Panc1 (cell line): Measurements from ENCODE around the gene RMND5B.

Experiments used
- POLR2AphosphoS5 ChIP-seq: IDR thresholded peaks from 2 replicates; pipeline ENCODE4 v1.6.1; 2012; ENCODE audit warnings: mild to moderate bottlenecking, low read depth, low read length, moderate library complexity
- SIN3A ChIP-seq: IDR thresholded peaks from 2 replicates; pipeline ENCODE4 v1.6.1; 2012; ENCODE audit warnings: low read depth, mild to moderate bottlenecking, low read length, moderate library complexity, borderline replicate concordance; ENCODE audit not compliant: insufficient read depth
- TF ChIP-seq, protein P1 (sequence below): fragments of 450-650 bp; IDR thresholded peaks from 2 replicates; pipeline ENCODE4 v1.5.1; 2017; ENCODE audit warnings: mild to moderate bottlenecking
- TF ChIP-seq, protein P2 (sequence below), 2 experiments: IDR thresholded peaks; 2 replicates each; pipeline ENCODE4 v1.6.1; 2011 to 2012; ENCODE audit warnings: low read depth in 2 of 2, control low read depth in 1 of 2, low read length in 1 of 2, mild to moderate bottlenecking in 1 of 2, moderate library complexity in 1 of 2; ENCODE audit not compliant: insufficient read depth in 1 of 2

DNA sequence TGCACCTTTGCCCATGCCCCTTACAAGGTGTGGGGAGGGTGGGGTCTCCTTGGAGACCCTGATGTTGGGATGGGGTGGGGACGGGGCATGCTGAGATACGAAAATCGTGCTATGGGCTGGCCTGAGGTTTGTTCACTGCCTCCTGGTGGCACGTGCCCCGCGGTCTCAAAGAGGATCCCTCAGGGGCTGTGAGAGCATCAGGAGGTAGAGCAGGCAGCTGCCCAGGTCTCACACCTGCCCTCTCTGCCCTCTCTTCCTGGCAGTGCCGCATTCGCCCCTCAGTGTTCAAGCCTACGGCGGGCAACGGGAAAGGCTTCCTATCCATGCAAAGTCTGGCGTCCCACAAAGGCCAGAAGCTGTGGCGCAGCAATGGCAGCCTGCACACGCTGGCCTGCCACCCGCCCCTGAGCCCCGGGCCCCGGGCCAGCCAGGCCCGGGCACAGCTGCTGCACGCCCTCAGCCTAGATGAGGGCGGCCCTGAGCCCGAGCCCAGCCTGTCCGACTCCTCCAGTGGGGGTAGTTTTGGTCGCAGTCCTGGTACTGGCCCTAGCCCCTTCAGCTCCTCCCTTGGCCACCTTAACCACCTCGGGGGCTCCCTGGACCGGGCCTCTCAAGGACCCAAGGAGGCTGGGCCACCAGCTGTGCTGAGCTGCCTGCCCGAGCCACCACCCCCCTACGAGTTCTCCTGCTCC, 10.8 kb upstream of the RMND5B start:
- TF ChIP-seq, protein P1, sequence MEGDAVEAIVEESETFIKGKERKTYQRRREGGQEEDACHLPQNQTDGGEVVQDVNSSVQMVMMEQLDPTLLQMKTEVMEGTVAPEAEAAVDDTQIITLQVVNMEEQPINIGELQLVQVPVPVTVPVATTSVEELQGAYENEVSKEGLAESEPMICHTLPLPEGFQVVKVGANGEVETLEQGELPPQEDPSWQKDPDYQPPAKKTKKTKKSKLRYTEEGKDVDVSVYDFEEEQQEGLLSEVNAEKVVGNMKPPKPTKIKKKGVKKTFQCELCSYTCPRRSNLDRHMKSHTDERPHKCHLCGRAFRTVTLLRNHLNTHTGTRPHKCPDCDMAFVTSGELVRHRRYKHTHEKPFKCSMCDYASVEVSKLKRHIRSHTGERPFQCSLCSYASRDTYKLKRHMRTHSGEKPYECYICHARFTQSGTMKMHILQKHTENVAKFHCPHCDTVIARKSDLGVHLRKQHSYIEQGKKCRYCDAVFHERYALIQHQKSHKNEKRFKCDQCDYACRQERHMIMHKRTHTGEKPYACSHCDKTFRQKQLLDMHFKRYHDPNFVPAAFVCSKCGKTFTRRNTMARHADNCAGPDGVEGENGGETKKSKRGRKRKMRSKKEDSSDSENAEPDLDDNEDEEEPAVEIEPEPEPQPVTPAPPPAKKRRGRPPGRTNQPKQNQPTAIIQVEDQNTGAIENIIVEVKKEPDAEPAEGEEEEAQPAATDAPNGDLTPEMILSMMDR = no peak
- TF ChIP-seq POLR2AphosphoS5 (no peak), SIN3A (no peak)
- TF ChIP-seq, protein P2, sequence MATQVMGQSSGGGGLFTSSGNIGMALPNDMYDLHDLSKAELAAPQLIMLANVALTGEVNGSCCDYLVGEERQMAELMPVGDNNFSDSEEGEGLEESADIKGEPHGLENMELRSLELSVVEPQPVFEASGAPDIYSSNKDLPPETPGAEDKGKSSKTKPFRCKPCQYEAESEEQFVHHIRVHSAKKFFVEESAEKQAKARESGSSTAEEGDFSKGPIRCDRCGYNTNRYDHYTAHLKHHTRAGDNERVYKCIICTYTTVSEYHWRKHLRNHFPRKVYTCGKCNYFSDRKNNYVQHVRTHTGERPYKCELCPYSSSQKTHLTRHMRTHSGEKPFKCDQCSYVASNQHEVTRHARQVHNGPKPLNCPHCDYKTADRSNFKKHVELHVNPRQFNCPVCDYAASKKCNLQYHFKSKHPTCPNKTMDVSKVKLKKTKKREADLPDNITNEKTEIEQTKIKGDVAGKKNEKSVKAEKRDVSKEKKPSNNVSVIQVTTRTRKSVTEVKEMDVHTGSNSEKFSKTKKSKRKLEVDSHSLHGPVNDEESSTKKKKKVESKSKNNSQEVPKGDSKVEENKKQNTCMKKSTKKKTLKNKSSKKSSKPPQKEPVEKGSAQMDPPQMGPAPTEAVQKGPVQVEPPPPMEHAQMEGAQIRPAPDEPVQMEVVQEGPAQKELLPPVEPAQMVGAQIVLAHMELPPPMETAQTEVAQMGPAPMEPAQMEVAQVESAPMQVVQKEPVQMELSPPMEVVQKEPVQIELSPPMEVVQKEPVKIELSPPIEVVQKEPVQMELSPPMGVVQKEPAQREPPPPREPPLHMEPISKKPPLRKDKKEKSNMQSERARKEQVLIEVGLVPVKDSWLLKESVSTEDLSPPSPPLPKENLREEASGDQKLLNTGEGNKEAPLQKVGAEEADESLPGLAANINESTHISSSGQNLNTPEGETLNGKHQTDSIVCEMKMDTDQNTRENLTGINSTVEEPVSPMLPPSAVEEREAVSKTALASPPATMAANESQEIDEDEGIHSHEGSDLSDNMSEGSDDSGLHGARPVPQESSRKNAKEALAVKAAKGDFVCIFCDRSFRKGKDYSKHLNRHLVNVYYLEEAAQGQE (IDR thresholded peaks at IDR 0.05; ENCODE audit: insufficient read depth in 1 of 2, low read depth in 2 of 2, low read length in 1 of 2) = no peak
